Measurements from ENCODE around the gene SEPTIN12. TPM values are rescaled to one million over a fixed set of nuclear protein-coding genes. Genes with fewer than 3 reads are reported as not detected.

The SEPTIN12 gene
- total and polyA plus RNA-seq, 7 donors = 0.41 TPM; not detected in 6

DNA sequence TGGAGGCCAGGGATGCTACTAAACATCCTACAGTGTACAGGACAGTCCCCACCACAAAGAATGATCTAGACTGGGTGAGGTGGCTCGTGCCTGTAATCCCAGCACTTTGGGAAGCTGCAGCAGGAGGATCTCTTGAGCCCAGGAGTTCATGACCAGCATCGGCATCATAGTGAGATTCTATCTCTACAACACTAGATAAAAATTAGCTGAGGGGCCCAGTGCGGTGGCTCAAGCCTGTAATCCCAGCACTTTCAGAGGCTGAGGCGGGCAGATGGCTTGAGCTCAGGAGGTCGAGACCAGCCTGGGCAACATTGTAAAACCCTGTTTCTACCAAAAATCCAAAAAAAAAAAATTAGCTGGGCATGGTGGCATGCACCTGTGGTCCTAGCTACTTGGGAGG lies 15.8 kb downstream of the SEPTIN12 start:
- TF ChIP-seq, protein P1, sequence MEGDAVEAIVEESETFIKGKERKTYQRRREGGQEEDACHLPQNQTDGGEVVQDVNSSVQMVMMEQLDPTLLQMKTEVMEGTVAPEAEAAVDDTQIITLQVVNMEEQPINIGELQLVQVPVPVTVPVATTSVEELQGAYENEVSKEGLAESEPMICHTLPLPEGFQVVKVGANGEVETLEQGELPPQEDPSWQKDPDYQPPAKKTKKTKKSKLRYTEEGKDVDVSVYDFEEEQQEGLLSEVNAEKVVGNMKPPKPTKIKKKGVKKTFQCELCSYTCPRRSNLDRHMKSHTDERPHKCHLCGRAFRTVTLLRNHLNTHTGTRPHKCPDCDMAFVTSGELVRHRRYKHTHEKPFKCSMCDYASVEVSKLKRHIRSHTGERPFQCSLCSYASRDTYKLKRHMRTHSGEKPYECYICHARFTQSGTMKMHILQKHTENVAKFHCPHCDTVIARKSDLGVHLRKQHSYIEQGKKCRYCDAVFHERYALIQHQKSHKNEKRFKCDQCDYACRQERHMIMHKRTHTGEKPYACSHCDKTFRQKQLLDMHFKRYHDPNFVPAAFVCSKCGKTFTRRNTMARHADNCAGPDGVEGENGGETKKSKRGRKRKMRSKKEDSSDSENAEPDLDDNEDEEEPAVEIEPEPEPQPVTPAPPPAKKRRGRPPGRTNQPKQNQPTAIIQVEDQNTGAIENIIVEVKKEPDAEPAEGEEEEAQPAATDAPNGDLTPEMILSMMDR (IDR thresholded peaks at IDR 0.05) = no peak
- intact Hi-C loops (cut with DNase I) = no loop called here
- no peaks in the 10 kb centered on the region for H3K27me3 ChIP-seq (ENCODE audit: insufficient read depth in 3 of 3, low read length in 2 of 3)
- WGBS, 3 donors = 75 to 81% (median 75%) methylated on average over 5 of the region's 5 CpGs
- ATAC-seq = no peak
- no peak overlapping the region for H3K4me3 ChIP-seq
- H3K36me3 ChIP-seq (ENCODE audit: insufficient read depth in 1 of 2, low read depth in 1 of 2) = no peaks in the 10 kb centered on the region
- no peak for DNase-seq
- no peaks in the 10 kb centered on the region for H3K9me3 ChIP-seq
- H3K27ac ChIP-seq = no peak overlapping the region
- peaks cover 5% of the 10 kb centered on the region for H3K4me1 ChIP-seq

DNA sequence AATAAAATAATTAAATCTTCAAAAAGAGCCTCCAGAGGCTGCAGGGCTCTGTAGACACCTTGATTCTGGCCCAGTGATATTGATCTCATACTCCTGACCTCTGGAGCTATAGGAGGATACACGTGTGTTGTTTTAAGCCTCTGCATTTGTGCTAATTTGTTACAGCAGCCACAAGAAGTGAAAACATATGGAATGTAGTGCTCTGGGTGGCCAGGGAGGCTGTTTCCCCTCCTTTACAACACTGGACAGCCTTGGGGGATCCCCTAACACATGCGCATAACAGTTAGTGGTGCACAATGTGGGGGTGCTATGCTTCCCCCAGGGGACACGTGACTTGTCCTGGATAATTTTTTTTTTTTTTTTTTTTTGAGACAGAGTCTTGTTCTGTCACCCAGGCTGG lies 16.5 kb downstream of the SEPTIN12 start:
- H3K36me3 ChIP-seq (ENCODE audit: insufficient read depth in 1 of 2, low read depth in 1 of 2) = no peaks in the 10 kb centered on the region
- no peaks in the 10 kb centered on the region for H3K9me3 ChIP-seq
- H3K27me3 ChIP-seq (ENCODE audit: insufficient read depth in 3 of 3, low read length in 2 of 3) = no peaks in the 10 kb centered on the region
- ATAC-seq (no peak), DNase-seq (no peak)
- TF ChIP-seq, protein P1 (IDR thresholded peaks at IDR 0.05) = no peak
- intact Hi-C loops (cut with DNase I) = no loop called here
- WGBS, 3 donors = 48 to 64% (median 58%) methylated on average over 3 of the region's 3 CpGs
- H3K4me3 ChIP-seq = no peak overlapping the region
- H3K27ac ChIP-seq = no peak overlapping the region
- peaks cover 5% of the 10 kb centered on the region for H3K4me1 ChIP-seq

DNA sequence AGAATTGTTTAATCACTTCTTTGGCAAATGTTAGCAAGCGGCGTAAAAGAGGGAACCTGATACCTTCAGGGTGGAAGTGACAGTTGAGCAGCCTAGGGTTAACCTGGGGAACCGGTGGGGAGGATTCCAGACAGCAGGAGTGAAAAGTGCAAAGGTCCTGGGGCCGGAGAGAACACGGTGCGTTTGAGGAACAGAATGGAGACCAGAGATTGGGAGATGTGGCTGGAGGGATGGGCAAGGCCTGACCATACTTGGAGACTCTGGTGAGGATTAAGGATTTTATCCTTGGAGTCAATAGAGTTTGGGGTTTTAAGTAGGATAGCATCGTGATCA lies 18.9 kb downstream of the SEPTIN12 start:
- ATAC-seq (no peak), DNase-seq (no peak)
- peaks cover 0 to 13% of the 10 kb centered on the region in 2 donors for H3K36me3 ChIP-seq (ENCODE audit: insufficient read depth in 1 of 2, low read depth in 1 of 2)
- peaks cover 19% of the 10 kb centered on the region for H3K4me1 ChIP-seq
- H3K9me3 ChIP-seq = no peaks in the 10 kb centered on the region
- H3K27ac ChIP-seq = peak overlapping the region; percentile 78
- 29 to 42% (median 32%) methylated on average over 7 of the region's 7 CpGs for WGBS, 3 donors
- TF ChIP-seq, protein P1 (IDR thresholded peaks at IDR 0.05) = no peak
- intact Hi-C loops (cut with DNase I) = loop anchor here (5.0 to 10.0 kb wide), 4 partner anchors 33 to 256 kb away; partner anchors contain the start of genes GLYR1 (in 1 of the 2), ROGDI (in 1 of the 2), SEC14L5 (in 1 of the 2) and UBN1 (in 1 of the 2)
- peak overlapping the region; percentile 77 for H3K4me3 ChIP-seq
- H3K27me3 ChIP-seq (ENCODE audit: insufficient read depth in 3 of 3, low read length in 2 of 3) = no peaks in the 10 kb centered on the region

DNA sequence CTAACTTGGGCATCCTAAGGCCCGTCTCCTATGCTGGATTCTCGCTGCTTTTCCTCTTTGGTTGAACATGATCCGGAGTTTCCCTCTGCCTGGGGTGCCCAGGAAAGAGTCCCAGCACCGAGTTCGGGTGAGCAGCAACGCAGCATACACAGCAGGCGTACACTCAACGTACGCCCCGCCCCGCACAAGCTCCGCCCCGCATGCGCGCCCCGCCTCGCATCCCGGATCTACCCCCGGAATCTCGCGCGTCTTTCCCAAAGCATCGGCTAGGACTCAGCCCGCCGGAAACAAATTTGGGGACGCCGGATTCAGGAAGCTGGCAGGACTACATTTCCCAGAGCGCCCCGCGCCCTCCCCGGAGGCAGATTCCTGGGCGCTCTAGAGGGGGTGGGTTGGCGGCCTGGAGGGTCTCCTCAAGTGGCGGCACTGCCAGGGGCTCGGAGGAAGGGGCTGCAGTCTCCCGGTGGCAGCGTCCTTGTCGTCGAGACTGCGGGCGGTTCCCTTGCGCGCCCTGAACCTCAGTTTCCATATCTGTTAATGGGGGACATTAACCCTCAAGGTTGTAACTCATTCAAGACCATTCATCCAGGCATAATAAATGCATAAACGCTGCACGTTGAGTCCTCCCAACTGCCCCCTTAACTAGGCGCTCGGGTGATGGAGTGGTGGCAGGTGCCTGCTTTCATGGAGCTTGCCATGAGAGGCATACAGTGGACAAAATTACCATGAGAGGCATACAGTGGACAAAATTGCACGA lies 19.4 kb downstream of the SEPTIN12 start:
- Histone ChIP-seq H3K4me1 (peaks cover 19% of the 10 kb centered on the region), H3K27me3 (ENCODE audit: insufficient read depth in 3 of 3, low read length in 2 of 3) (no peaks in the 10 kb centered on the region), H3K36me3 (ENCODE audit: insufficient read depth in 1 of 2, low read depth in 1 of 2) (peaks cover 0 to 18% of the 10 kb centered on the region in 2 donors), H3K27ac (peak overlapping the region; percentile 78), H3K9me3 (no peaks in the 10 kb centered on the region), H3K4me3 (peak overlapping the region; percentile 77)
- WGBS, 3 donors = 2 to 4% (median 2%) methylated on average over 48 of the region's 48 CpGs
- DNase-seq (peak; percentile 96 to 98), ATAC-seq (peak; percentile 84 to 93 (median 90))
- TF ChIP-seq, protein P1 (IDR thresholded peaks at IDR 0.05) = no peak
- intact Hi-C loops (cut with DNase I) = loop anchor here (5.0 to 10.0 kb wide), 4 partner anchors 34 to 256 kb away; partner anchors contain the start of genes GLYR1 (in 1 of the 2), ROGDI (in 1 of the 2), SEC14L5 (in 1 of the 2) and UBN1 (in 1 of the 2)
